GM10266 (cell line): Measurements from ENCODE around the gene SCCPDH.
A peak's percentile ranks its signal among the peaks of the same experiment; 100 is the strongest.
"Not testable (repeated sequence)": the region's sequence is repeated elsewhere in the genome, so short reads cannot be mapped to it uniquely, and the experiment has no call there.

Experiments
- DNase-seq: peaks from one replicate; pipeline ENCODE4 v3.0.0; 2012; ENCODE audit errors: extremely low spot score
- TF ChIP-seq, protein P1 (sequence below): IDR thresholded peaks from 2 replicates; pipeline ENCODE4 v1.5.1; 2012; ENCODE audit warnings: mild to moderate bottlenecking, low read depth; ENCODE audit not compliant: control insufficient read depth, insufficient read depth; ENCODE audit errors: missing control alignments

SCCPDH gene

DNA sequence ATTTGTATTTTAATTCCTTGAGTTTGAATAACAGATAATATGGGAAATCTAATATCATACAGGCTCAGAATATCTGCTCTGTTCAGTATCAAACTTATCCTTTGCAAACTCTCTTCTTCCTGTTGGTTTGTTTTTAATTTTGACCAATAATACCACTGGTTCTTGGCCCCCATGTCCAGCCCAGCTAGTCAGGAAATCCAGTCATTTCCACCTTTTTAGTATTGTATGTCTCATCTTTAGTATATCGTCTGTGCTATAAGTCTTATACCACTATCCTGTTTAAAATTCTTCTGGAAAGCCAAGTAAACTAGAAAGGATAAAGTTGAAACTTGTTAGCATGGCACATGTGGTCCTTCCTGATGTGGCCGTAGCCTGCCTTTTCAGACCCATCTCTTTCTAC is 10.7 kb downstream of the SCCPDH start:
- DNase-seq, result no peak
- TF ChIP-seq, protein P1, sequence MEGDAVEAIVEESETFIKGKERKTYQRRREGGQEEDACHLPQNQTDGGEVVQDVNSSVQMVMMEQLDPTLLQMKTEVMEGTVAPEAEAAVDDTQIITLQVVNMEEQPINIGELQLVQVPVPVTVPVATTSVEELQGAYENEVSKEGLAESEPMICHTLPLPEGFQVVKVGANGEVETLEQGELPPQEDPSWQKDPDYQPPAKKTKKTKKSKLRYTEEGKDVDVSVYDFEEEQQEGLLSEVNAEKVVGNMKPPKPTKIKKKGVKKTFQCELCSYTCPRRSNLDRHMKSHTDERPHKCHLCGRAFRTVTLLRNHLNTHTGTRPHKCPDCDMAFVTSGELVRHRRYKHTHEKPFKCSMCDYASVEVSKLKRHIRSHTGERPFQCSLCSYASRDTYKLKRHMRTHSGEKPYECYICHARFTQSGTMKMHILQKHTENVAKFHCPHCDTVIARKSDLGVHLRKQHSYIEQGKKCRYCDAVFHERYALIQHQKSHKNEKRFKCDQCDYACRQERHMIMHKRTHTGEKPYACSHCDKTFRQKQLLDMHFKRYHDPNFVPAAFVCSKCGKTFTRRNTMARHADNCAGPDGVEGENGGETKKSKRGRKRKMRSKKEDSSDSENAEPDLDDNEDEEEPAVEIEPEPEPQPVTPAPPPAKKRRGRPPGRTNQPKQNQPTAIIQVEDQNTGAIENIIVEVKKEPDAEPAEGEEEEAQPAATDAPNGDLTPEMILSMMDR, result no peak

DNA sequence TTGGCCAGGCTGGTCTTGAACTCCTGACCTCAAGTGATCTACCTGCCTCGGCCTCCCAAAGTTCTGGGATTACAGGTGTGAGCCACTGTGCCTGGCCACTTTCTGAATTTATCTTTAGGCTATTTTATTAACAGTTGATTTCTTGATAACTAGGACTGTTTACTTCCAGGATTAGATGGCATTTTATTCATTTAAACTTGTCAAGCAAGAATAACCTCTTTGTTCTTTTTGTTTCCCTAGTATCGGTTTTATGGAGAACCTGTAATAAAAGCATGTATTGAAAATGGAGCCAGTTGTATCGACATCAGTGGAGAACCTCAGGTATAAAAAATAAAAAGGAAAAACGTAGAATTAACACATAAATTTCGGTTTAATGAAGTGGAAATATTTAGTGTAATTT is 11.5 kb downstream of the SCCPDH start:
- TF ChIP-seq, protein P1, result no peak
- DNase-seq, result no peak

DNA sequence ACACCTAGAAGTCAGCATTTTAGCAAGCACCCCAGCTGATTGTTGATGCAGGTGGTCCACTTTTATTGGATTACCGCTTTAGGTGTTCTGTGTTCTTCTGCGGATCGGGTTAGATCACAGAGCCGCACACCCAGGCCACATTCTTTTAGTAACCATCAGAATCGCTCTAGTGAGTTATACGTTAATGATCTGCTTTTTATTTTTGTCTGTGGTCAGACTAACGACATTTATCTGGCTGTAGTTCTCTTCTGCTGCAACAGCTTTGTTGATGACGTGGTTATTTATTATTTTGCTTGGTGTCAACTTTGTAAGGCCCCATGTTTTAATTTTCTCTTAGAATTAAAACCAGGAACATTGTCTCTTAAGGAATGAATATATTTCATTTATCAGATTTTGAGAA is 18.2 kb downstream of the SCCPDH start:
- TF ChIP-seq, protein P1, result no peak
- DNase-seq, result no peak

DNA sequence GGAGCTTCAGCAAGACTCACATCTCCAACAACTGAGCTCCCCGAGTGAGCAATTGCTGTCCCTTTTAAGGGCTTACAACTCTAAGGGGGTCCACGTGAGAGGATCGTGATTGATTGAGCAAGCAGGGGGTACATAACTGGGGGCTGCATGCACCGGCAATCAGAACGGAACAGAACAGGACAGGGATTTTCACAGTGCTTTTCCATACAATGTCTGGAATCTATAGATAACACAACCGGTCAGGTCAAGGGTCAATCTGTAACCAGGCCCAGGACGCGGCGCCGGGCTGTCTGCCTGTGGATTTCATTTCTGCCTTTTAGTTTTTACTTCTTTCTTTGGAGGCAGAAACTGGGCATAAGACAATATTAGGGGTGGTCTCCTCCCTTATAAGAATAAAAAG is 21.9 kb downstream of the SCCPDH start:
- not testable (repeated sequence) for DNase-seq

DNA sequence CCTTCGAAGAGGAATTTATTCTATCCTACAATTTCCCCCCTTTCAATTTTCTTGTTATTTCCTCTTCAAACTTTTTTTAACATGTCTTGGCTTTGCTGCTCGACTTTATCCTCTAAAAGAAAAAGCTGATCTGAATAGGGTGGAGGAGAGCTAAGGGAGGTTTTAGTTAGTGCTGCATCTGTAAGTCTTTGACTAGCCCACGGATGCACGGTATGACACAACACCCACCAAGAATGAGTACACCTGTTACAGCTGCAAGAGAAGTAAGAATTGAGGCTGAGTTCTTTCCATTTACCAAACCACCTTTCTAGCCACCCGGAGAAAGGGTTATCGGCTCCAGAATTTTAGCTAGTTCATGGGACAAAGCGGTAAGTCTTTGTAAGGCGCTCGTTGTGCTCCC is 23.8 kb downstream of the SCCPDH start:
- DNase-seq, result no peak
- TF ChIP-seq, protein P1, result no peak

DNA sequence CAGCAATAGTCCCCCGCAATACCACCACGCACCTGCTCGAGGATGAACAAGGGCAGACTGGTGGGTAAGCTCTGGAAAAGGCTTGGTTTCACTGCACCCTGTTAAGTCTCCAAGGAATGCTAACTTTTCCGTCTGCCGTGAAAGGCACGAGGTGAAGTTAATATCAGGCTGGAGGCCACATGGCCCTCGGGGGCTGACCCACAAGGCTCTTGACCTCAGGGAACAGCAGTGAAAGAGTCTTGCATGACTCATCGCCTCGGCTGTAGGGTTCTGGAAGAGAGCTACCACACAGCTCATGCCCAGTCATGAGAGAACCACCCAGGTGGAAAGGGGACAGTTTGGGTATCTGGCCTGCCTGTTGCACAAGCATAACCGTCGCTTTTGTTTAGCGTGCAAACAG is 24.7 kb downstream of the SCCPDH start:
- DNase-seq, result no peak
- TF ChIP-seq, protein P1, result no peak

DNA sequence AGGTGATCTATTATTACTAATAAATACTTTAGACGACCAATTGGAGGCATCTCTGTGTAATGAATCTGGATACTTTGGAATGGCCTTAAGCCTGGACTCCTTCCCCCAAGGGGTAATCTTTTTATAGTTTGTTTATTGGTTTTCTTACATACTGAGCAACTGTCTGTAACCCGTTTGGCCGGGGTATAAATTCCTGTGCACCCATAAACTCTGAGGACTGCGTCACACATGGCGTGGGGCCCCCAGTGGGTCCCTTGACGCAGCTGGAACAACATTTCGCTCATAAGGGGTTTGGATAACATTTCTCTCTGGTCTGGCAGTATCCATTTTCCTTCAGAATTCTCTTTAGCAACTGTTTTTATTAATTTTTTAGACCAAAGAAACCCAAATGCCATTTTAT is 26.5 kb downstream of the SCCPDH start:
- TF ChIP-seq, protein P1, result no peak

DNA sequence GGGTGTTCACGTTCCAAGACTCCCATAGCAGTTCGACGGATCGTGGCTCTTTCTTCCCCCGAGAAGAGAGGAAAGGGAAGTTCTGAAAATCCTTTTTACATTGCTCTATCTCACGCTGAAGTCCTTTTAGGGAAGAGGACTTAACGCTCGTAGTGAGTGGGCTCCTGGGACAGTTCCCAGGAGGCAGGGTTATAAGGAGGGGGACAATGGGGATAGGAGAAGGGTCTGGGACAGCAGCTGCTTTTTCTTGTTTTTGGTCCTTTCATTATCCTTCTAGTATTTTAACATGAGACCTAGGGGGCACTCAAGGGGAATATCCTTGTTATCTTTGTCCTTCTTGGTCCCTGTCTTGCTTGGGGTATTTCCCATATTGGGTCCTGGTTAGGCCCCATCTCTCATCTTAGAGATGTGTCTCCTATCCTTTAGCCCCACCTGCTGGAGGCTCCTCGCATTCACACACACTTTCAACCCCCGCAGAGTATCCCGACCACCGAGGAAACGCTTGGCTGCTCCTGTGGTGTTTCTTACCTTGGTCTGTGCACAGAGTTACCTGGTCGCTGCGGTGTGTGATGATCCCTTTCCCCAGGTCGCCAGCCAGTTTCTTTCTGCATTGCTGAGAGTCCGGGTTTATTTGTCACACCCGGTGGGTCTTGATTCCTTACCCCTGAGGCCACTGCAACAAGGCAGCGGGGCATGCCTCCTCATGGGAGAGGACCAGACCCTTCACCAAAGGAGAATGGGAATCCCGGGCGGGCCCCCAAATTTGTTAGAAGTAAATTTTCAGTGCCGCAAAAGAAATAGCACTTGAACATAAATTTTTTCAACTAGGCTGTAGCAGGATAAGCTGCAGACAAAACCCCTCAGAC is 29.7 kb downstream of the SCCPDH start:
- peak; percentile 49 for DNase-seq
- TF ChIP-seq, protein P1, result peak; percentile 77

More for the DNA sequence above, 26.5 kb downstream of the SCCPDH start:
- DNase-seq, result no peak
